Measurements from ENCODE around the gene ZNF32.
"Not testable (repeated sequence)": the region's sequence is repeated elsewhere in the genome, so short reads cannot be mapped to it uniquely, and the experiment has no call there.

The ZNF32 gene

DNA sequence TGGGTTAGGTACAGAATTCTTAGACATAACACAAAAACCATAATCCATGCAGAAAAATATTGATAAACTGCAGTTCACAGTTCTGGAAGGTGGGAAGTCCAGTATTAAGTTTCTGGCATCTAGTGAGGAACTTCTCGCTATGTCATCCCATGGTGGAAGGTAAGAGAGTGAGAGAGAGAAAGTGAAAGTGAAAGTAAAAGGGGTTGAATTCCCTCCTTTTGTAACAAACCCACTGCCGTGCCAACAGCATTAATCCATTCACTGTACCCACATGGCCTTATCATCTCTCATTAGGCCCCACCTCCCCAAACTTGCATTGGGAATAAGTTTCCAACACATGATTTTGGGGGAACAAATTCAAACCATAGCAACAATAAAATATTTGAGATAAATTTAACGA lies 25.3 kb downstream of the ZNF32 start:
- no peak for DNase-seq

DNA sequence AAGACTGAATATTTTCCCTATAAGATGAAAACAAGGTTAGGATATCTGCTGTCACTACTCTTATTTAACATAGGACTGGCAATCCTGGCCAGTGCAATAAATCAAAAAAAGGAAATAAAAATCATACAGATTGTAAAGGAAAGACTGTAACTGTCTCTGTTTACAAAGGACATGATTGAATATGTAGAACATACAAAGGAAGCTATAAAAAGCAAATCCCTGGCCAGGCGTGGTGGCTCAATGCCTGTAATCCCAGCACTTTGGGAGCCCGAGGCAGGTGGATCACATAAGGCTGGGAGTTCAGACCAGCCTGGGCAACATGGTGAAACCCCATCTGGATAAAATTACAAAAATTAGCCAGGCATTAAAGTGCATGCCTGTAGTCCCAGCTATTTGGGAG lies 26.6 kb downstream of the ZNF32 start:
- DNase-seq = no peak

DNA sequence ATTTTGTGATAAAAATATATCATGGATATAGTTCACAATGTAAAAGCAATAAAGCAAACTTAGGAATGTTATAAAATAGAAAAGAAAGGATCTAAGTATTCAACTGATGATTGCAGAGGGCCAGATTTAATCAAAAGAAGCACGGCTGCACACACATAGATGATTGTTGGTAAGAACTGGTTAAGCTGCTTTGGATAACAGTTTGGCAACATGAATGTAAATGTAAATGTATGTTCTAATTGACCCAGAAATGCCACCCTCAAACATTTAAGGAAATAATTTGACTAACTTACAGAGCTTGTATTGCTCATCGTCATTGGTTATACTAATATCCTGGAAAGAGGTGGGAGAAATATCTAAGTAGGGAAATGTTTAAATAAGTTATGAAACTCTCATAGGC lies 29.3 kb downstream of the ZNF32 start:
- no peak for DNase-seq

DNA sequence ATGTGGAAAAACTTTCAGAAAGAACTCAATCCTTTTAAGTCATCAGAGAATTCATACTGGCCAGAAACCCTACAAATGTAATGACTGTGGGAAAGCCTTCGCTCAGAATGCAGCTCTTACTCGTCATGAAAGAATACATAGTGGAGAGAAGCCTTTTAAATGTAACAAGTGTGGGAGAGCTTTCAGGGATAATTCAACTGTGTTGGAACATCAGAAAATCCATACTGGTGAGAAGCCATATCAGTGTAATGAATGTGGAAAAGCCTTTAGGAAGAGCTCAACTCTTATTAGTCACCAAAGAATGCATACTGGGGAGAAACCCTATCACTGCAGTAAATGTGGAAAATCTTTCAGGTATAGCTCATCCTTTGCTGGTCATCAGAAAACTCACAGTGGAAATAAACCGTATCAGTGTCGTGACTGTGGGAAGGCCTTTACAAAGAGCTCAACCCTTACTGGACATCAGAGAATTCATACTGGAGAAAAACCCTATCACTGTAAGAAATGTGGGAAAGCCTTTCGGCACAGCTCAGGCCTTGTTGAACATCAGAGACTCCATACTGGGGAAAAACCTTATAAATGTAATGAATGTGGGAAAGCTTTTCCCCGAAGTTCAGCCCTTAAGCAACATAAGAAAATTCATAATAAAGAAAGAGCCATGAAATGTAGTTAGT lies 31.8 kb downstream of the ZNF32 start:
- no peak for DNase-seq

DNA sequence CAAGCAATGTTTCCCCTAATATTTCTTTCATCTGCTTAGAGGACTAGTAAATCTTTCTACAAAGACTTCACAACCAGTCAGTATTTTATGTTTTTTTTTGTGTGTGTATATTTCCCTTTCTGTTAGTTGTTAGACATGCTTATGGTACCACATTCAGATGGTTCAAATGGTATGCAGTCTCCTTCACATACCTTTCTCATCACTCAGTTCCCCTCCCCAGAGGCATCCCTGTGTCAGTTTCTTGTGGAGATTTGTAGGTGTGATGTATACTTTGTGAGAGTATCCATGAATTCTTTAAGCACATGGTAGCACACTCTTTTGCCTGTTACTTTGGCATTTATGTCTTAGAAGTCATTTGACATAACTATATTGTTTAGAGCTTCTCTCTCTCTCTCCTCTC lies 38.0 kb downstream of the ZNF32 start:
- no peak for DNase-seq

DNA sequence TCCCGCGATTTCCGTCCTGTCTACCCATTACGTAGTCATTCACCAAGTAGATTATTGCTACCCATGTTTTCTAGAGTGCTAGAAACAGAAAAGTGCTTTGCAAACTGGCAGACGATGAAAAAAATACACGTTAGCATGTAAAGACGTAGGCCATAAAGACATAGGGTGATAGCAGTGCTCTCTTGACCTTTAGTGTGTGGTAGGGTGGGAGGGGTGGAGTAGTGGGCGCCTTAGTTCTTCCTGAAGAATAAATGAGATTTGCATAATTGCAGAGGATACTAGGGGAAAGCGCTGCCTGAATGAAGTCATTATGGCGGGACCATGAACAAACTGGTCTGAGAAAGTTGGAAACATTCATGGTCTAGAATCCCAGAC lies 41.5 kb downstream of the ZNF32 start:
- DNase-seq = no peak

DNA sequence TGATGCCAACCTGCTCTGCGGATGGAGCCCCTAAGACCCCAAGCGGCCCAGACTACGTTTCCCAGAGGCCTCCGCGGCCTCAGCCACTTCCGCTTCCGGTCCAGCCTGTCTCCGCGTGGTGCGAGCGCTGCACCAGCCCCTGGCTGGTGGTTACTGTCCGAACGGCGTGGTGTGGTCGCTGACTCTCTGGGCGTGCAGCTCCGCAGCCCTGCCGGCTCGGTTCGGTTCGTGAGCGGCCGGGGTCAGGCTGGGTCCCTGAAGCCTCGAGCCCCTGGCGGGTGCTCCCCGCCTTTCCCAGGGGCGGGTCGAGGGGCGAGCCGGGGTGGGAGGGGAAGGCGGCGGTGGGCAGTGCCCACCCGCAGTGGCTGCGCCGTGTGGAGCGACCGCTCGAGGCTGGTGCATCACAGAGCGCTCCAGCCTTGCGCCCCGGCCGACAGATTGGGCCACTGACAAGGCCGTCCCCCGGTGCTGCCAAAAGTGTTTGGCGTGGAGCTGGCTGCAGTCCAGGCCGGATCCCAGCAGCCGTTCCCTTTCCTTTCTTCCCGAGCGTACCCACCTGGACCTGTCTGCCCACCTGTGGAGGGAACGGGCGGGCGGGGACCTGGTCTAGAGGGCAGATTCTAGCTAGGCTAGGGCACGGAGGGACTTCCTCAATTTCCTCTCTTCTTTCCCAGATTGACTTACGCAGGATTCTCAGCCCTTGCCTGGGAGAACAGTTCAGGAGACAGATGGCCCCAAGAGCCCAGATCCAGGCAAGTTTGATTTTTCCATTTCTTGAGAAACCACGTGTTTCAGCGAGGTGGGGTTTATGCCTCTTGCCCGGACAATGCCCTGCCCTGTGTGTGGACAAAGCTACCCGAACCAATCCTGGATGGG lies 42.1 kb downstream of the ZNF32 start, which contains the start of gene ZNF485:
Gene ZNF485 (plus strand): TSS at position 116 of the 876 bp plus-strand sequence. CDS start 613 bp downstream, at position 729.
- no peak for DNase-seq

DNA sequence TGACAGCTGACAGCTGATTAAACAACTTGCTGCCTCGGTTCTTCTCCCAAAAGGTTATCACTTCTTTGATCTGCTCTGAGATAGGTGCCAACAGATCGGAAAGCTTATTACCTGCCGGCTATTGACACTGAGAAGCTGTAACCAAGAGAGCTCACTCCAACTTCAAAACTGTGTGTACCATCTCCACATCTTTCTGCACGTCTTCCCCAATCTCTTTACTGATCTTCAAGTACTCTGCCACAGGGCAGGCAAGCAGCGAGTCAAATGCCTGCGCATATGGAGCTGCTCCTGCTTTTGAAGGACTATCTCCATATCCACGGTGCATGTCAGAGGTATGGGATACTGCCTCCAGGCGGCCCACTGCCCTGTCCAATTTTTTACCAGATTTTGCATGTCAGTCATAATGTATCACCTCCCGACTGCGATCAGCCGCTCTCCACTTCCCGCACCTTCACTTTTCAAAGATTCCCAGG lies 42.8 kb downstream of the ZNF32 start:
- DNase-seq = no peak

DNA sequence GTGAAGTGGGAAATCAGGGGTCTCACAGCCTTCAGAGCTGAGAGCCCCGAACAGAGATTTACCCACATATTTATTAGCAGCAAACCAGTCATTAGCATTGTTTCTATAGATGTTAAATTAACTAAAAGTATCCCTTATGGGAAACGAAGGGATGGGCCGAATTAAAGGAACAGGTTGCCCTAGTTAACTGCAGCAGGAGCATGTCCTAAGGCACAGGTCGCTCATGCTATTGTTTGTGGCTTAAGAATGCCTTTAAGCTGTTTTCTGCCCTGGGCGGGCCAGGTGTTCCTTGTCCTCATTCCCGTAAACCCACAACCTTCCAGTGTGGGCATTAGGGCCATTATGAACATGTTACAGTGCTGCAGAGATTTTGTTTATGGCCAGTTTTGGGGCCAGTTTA lies 47.1 kb downstream of the ZNF32 start:
- DNase-seq = not testable (repeated sequence)

DNA sequence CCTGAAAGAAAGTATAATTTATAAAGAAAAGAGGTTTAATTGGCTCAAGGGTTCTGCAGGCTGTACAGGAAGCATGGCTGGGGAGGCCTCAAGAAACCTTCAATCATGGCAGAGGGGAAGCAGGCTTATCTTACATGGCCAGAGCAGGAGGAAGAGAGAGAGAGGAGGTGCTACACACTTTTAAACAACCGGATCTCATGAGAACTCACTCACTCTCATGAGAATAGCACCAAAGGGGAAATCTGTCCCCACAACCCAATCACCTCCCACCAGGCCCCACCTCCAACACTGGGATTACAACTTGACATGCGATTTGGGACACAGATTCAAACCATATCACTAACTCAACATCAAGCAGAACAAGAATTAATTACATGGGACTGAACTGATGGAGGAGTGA lies 49.3 kb downstream of the ZNF32 start:
- no peak for DNase-seq

DNA sequence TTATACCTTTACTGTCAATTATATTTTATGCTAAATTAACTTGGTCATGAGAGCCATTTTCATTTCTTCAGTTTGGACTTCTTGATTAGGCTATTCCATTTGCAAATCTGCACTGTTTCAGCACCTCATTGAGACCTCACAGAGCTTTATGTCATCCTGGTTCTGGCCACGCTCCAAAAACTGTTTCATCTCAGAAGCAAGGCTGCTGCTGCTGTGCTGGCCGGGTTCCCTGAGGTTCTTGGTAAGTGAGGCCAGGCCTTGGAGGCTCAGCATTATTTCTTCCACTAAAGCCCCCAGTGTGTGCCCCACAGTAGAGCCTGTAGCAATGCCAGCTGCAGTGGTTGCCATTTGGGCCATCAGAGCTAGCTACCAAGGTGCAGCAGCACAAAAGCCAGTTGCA lies 50.2 kb downstream of the ZNF32 start:
- no peak for DNase-seq

DNA sequence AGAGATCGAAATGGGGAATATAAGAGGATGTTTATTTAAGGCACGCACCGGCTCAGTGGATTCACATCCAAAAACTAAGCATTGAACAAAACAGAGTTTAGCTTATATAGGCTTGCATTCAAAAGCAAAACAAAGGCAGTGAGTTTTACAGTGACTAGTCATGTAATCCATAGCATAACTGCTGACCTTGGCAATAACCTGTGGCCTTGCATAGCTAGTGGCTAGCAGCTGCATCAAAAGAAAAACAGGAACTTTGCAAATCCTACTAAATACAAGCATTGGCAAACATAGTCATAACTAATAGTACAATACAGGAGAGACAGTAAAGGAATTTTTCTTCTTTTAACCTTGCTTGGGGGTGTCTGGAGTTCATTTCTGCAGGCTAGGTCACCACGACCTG lies 52.1 kb downstream of the ZNF32 start:
- DNase-seq = no peak

DNA sequence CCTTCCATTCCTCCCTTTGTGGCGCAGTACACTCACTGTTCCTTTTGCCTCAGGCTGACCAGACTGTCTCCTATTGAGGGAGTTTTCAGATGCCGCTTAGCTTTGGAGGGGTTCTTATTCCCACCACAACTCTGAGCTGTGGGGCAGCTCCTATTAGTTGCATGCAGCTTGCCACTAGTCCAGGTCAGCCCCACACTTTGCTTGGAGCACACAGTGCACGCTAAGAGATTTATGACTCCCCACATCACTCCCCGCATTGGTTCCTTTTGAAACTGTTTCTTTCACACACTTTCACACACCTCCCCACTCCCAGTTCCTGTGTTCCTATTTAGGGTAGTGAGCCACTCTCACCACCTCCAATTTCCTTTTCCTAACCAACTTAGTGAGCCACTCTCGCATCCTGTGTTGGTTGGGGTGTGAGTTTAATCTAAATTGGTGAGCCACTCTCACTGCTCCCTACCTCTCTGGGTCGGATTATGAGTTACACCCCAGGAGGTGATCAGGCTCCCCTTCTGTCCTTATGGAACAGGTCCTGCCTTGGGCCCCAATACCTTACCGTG lies 52.9 kb downstream of the ZNF32 start:
- no peak for DNase-seq

DNA sequence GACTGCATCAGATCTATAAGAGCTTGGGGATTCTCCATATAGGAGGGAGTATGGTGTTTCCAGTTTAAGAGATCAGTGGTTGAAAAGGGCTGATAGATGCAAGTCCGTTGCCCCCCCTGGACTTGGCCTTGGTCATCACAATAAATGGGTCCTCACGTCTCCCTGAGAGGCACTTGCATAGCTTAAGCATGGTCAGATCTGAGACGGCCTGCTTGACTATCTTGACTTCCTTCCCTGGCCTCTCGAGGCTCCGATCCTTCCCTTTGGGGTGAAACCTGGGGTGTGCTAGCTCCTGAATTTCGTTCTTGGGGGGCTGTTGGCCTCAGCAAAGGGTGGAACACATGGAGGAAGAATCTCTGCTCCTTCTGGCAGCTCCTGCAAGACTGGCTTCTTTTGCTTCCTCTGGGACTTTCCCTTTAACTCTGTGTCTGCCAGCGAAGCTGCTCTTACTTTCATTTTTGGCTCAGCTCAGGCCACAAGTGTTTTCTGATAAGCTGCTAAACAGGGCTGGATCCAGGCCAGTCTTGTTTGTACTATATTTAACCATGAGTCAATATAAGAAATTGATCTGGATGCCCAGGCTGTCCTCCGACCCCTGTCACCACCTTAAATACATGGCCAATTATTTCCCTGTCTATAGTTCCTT lies 53.6 kb downstream of the ZNF32 start:
- no peak for DNase-seq

Measured in NCI-H1694 treated with DMSO at 0.1 percent for 48 hours (cell line).